OCI-LY1 (cell line): Measurements from ENCODE around the gene STX17.

Source experiments
- H2AFZ ChIP-seq: fragments of 200-600 bp; sonication (generic), shearing (Covaris generic); 2 replicates; pipeline ENCODE4 v1.6.0; 2014; ENCODE audit warnings: antibody characterized with exemption, mild to moderate bottlenecking, low read length
- H3F3A ChIP-seq: fragments of 200-600 bp; sonication (generic), shearing (Covaris generic); 2 replicates; pipeline ENCODE4 v1.6.0; 2014; ENCODE audit warnings: mild to moderate bottlenecking, antibody characterized with exemption, low read length, moderate library complexity; ENCODE audit not compliant: insufficient read depth
- H3K27ac ChIP-seq: fragments of 200-600 bp; sonication (generic); 2 replicates; pipeline ENCODE4 v1.5.1; 2014; ENCODE audit warnings: low read length, mixed run types, mild to moderate bottlenecking, low read depth; ENCODE audit not compliant: poor library complexity, severe bottlenecking
- H3K27me3 ChIP-seq: fragments of 200-600 bp; sonication (generic); 2 replicates; pipeline ENCODE4 v1.6.0; 2014; ENCODE audit warnings: antibody characterized with exemption, mild to moderate bottlenecking, low read length, moderate library complexity; ENCODE audit not compliant: insufficient read depth
- H3K36me3 ChIP-seq: fragments of 200-600 bp; sonication (generic); 2 replicates; pipeline ENCODE4 v1.6.1; 2014; ENCODE audit warnings: mild to moderate bottlenecking, antibody characterized with exemption, low read length, moderate library complexity, mixed read lengths; ENCODE audit not compliant: insufficient read depth
- H3K4me1 ChIP-seq: fragments of 200-600 bp; sonication (generic); 2 replicates; pipeline ENCODE4 v1.5.1; 2014; ENCODE audit warnings: mild to moderate bottlenecking, low read length, moderate library complexity; ENCODE audit not compliant: insufficient read depth, severe bottlenecking
- H3K4me2 ChIP-seq: fragments of 200-600 bp; sonication (generic), shearing (Covaris generic); 2 replicates; pipeline ENCODE4 v1.6.1; 2014; ENCODE audit warnings: low read length
- H3K4me3 ChIP-seq: fragments of 200-600 bp; sonication (generic); 2 replicates; pipeline ENCODE4 v1.5.1; 2014; ENCODE audit warnings: low read length, low read depth, mild to moderate bottlenecking, mixed read lengths; ENCODE audit not compliant: poor library complexity, severe bottlenecking
- H3K79me2 ChIP-seq: fragments of 200-600 bp; shearing (Covaris generic); 2 replicates; pipeline ENCODE4 v1.6.1; 2016; ENCODE audit warnings: mixed run types, low read length, mixed read lengths; ENCODE audit not compliant: insufficient read depth
- H3K9ac ChIP-seq: fragments of 200-600 bp; sonication (generic), shearing (Covaris generic); 2 replicates; pipeline ENCODE4 v1.6.1; 2014; ENCODE audit warnings: mild to moderate bottlenecking, low read length, mixed read lengths
- H3K9me2 ChIP-seq: fragments of 200-600 bp; sonication (generic), shearing (Covaris generic); 2 replicates; pipeline ENCODE4 v1.6.1; 2014; ENCODE audit warnings: low read depth, mild to moderate bottlenecking, low read length, mixed read lengths
- H3K9me3 ChIP-seq: fragments of 200-600 bp; shearing (Covaris generic); 2 replicates; pipeline ENCODE4 v1.6.1; 2014; ENCODE audit warnings: low read length, mixed read lengths
- H4K20me1 ChIP-seq: fragments of 200-600 bp; sonication (generic), shearing (Covaris generic); 2 replicates; pipeline ENCODE4 v1.6.0; 2016; ENCODE audit warnings: mild to moderate bottlenecking, low read length; ENCODE audit not compliant: insufficient read depth
- EZH2 ChIP-seq: fragments of 200-600 bp; sonication (generic), shearing (Covaris generic); IDR thresholded peaks from 2 replicates; pipeline ENCODE4 v1.8.0; 2017; ENCODE audit warnings: borderline replicate concordance, mixed run types, mild to moderate bottlenecking, antibody characterized with exemption, low read length, moderate library complexity, mixed read lengths
- TF ChIP-seq, protein P1 (sequence below): fragments of 200-600 bp; sonication (generic), shearing (Covaris generic); IDR thresholded peaks from 2 replicates; pipeline ENCODE4 v1.5.1; 2017; ENCODE audit warnings: mild to moderate bottlenecking, antibody characterized with exemption, low read length, moderate library complexity, mixed read lengths

The STX17 gene

DNA sequence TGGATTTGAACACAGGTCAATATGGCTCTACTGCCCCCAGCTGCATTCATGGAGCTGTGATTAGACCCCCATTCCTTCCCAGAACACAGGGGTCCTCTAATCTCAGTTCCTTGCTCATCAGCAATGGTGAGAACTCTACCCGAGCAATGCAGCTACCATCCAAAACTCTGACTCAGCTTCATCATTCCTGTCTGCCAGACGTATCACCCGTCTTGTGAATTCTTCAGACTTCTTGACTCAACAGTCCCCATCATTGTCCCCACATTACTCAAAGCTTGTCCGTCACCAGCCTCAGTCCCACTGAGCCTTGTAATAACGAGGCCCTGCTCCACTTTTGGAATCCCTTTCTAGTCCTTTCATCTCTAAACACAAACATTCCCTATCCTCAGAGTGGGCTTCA lies 36.3 kb upstream of the STX17 start:
- H3K27ac ChIP-seq, result no peak overlapping the region
- no peaks in the 10 kb centered on the region for H3K27me3 ChIP-seq

DNA sequence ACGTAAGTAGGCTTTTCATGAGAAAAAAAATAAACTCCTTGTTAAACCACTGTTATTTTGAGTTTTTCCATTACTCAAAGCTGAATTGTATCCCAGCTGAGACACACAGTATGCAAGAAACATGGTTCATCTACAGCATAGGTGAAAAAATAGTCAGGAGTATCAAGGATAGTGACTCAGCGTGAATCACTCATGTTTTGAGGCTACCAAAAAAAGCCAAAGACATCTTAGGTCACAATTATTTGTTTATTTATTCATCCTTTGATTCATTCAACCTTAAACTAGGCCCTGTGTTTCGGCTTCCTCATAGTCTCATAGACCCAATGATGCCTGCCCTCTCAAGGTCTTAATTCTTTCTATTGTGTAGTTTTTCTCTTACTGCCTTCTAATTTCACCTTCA lies 32.9 kb upstream of the STX17 start:
- H3K36me3 ChIP-seq, result no peaks in the 10 kb centered on the region
- no peaks in the 10 kb centered on the region for H3K9me2 ChIP-seq
- no peaks in the 10 kb centered on the region for H3F3A ChIP-seq
- H3K9me3 ChIP-seq, result no peaks in the 10 kb centered on the region
- H3K4me1 ChIP-seq, result no peaks in the 10 kb centered on the region
- no peak overlapping the region for H2AFZ ChIP-seq
- H3K4me2 ChIP-seq, result no peak overlapping the region
- H3K9ac ChIP-seq, result no peak overlapping the region
- H3K27me3 ChIP-seq, result no peaks in the 10 kb centered on the region
- H4K20me1 ChIP-seq, result no peaks in the 10 kb centered on the region
- H3K27ac ChIP-seq, result no peak overlapping the region
- H3K4me3 ChIP-seq, result no peak overlapping the region
- H3K79me2 ChIP-seq, result no peaks in the 10 kb centered on the region
- TF ChIP-seq, protein P1, sequence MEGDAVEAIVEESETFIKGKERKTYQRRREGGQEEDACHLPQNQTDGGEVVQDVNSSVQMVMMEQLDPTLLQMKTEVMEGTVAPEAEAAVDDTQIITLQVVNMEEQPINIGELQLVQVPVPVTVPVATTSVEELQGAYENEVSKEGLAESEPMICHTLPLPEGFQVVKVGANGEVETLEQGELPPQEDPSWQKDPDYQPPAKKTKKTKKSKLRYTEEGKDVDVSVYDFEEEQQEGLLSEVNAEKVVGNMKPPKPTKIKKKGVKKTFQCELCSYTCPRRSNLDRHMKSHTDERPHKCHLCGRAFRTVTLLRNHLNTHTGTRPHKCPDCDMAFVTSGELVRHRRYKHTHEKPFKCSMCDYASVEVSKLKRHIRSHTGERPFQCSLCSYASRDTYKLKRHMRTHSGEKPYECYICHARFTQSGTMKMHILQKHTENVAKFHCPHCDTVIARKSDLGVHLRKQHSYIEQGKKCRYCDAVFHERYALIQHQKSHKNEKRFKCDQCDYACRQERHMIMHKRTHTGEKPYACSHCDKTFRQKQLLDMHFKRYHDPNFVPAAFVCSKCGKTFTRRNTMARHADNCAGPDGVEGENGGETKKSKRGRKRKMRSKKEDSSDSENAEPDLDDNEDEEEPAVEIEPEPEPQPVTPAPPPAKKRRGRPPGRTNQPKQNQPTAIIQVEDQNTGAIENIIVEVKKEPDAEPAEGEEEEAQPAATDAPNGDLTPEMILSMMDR, result no peak
- no peak for TF ChIP-seq EZH2

More for the DNA sequence above, 36.3 kb upstream of the STX17 start:
- TF ChIP-seq EZH2, result no peak
- TF ChIP-seq, protein P1, result no peak
- Histone ChIP-seq H3F3A (no peaks in the 10 kb centered on the region), H3K4me2 (no peak overlapping the region), H3K36me3 (no peaks in the 10 kb centered on the region), H3K9me3 (no peaks in the 10 kb centered on the region), H3K9me2 (no peaks in the 10 kb centered on the region), H3K4me3 (no peak overlapping the region), H4K20me1 (no peaks in the 10 kb centered on the region), H2AFZ (no peak overlapping the region), H3K79me2 (no peaks in the 10 kb centered on the region), H3K4me1 (no peaks in the 10 kb centered on the region), H3K9ac (no peak overlapping the region)

DNA sequence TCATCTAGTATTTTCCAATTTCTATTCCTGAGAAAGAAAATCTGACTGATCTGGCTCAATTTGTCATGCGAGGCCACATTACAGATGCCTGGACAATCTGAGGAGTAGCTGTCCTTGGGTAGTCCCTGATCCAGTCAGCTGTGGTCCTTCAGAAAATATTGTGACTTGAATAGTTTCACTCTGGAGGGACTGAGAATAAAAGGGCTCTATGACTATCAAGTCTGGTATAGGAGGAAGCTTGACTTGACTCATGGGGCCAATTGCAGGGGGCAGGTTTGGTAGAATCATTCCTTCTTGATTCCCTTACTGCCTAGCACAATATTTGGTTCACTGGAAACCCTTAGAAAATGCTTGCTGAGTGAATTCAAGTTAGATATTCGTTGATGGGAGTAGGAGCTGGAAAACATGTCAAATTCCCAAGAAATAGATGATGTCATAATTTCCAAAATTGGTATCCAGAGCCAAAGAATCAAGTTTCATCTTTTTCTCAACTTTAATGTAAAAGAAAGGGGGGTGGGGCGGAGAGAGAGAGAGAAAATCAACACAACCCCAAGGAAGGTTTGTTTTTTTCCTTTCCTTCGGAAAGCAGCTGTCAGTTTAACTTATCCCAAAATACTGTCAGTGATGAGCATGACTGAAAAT lies 32.4 kb upstream of the STX17 start:
- Histone ChIP-seq H3K9me3 (no peaks in the 10 kb centered on the region), H3K27me3 (no peaks in the 10 kb centered on the region), H3K4me3 (no peak overlapping the region), H3K79me2 (no peaks in the 10 kb centered on the region), H3K4me2 (no peak overlapping the region), H3K9ac (no peak overlapping the region), H3K36me3 (no peaks in the 10 kb centered on the region), H2AFZ (no peak overlapping the region), H3K9me2 (no peaks in the 10 kb centered on the region), H3K27ac (no peak overlapping the region), H3F3A (no peaks in the 10 kb centered on the region), H3K4me1 (no peaks in the 10 kb centered on the region), H4K20me1 (no peaks in the 10 kb centered on the region)
- no peak for TF ChIP-seq EZH2
- TF ChIP-seq, protein P1, result no peak
